HG03196 (cell line): ENCODE data around the gene VPS35L.

Source experiments
- ATAC-seq: cut with Tn5 transposase; IDR thresholded peaks from one replicate; pipeline ENCODE4 v1.9.1; 2021; ENCODE audit not compliant: unreplicated experiment

VPS35L gene

GRCh38 chr16:19589106-19589505 is 33.6 kb downstream of the VPS35L start:
- ATAC-seq: no peak

DNA sequence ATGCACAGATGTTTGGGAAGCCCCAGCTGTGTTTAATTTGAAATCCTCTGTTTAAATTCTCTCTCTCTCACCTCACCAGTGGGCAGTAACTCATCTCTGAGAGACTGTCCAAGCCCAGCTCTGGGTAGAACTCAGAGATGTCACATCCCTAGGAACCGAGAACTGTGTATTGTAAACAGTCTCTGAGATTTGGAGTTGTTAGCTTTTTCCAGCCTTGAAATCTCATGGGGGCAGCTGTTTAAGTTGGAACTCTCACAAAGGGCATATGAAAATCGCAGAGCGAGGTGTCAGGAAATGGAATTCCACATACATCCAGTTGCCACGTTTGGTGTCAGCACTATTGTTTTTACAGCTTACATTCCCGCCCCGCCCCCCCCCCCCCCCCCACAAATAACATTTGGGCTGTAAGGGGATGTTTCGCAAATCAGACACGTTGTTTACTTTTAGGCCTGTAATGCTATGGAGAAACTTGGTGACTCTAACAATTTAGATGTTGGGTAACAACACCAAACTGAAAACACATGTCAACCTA is 34.3 kb downstream of the VPS35L start:
- ATAC-seq: no peak

GRCh38 chr16:19595043-19595767 is 39.7 kb downstream of the VPS35L start:
- ATAC-seq: no peak

DNA sequence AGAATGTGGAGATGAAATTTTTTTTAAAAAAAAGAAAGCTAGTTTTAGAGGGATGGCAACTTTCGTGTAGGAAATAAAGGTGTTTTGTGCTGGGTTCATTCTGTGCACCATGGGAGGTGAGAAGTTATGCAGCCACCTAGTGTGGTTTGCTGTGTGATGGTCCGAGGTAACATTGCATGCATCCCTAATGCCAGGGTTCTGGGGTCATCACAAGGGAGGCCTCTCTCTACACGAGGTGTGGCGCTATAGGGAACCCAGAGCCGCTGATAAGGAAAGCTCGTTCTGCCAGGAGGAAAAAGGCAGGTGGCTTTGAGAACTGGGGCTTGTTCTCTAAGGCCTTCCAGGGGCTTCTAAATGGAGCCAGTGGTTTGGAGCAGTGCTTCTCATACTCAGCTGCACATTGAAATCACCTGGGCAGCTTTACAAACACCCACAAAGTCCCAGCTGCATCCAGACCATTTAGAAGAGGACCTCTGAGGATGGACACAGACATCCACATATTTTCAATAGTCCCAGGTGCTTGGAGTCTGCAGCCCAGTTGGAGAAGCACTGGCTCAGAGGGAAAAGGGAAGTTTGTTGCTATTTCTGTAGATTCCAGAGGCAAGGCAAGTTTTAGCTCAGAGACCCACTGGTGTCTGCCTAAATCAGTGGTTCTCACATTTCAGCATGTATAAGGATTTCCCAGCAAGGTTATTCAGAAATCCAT is 43.5 kb downstream of the VPS35L start:
- no peak for ATAC-seq

- ATAC-seq: no peak
Observed at GRCh38 chr16:19599968-19600716, 44.6 kb downstream of the VPS35L start.

DNA sequence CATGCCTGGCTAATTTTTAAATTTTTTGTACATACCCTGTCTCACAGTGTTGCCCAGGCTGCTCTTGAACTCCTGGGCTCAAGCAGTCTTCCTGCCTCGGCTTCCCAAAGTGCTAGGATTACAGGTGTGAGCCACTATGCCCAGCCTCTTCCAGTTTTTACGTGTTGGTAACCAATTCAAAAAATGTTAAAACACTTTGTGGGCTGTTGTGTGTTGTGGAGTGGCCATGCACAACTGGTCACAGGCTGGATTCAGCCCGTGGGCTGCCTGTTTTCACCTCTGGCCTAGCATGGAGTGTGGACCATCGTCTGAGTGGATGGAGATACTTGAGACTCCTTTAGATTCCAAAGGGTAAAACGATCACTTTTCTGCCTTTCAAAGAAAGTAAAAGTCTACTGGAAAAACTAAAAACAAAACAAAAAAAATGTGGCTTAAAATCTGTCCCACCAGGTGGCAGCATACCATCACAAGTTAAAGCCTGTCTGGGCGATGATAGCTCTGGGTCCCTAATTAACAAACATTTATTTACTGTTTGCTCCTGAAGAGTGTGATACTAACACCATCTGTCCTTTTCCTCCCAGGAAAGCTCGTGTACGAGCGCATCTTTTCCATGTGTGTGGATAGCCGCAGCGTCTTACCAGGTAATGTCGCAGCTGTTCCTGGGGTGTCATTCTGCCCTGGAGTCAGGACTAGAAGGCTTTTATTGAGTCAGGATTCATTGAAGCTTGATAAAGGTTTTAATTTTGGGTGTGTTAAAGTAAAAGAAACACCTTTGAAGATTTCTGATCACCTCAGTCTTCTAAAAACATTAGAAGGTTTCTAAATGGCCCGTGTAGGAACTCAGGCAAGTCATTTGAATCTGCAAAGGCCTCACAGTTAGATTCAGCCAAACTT is 45.8 kb downstream of the VPS35L start:
- ATAC-seq: no peak

DNA sequence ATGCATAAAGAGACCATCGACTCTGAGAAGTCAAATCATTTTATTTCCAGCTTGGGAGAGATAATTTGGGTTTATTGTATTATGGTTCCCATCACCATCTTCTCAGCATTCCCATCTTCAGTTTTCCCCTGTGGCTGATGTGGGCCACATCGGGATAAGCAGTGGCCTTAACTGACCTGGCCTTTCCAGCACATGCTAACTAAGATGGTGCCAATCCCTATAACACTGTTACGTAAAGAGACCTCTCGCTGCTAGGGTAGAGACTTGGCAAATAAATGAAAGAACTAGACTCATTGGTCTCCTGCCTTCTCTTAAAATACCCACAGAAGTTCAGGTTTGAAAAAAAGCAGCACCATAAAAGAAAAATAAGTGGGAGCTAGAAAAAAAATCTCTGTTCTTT is 49.4 kb downstream of the VPS35L start:
- ATAC-seq: no peak

DNA sequence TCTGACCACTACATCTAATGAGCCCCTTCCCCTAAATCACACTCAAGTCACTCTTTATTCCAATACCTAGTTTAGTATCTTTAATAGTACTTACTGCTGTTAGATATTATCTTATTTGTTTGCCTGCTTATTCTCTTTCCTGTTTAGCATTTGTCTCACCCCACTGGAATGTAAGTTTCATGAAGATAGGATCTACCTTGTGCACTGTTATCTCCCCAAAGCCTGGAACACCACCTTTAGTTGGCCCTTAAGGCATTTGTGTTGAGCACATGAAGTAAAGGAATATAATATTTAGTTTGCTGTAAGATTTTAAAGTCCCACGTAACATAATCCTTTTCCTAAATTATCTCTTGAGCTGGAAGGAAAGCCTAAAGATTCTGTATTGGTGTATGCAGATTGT is 50.2 kb downstream of the VPS35L start:
- ATAC-seq: no peak

- no peak for ATAC-seq
Observed at GRCh38 chr16:19607616-19608280, 52.2 kb downstream of the VPS35L start.

DNA sequence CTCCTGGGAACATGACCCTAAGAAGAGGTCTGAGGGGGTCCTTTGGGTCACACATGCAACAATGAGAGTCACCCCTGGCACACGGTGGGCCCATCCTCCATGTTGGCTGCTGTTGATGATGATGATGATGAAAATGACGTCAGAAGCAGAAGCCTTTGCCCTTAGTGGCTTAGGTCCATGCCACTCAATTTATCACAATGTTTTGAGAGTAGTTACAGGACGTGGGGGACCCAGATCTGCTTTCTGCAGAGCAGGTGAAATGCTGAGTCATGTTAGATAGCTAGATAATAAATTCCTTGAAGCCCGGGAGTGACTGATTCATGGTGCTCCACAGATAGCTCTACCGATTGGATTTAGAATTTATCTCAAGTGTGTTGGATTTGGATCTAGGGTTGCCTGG is 53.9 kb downstream of the VPS35L start:
- ATAC-seq: no peak

DNA sequence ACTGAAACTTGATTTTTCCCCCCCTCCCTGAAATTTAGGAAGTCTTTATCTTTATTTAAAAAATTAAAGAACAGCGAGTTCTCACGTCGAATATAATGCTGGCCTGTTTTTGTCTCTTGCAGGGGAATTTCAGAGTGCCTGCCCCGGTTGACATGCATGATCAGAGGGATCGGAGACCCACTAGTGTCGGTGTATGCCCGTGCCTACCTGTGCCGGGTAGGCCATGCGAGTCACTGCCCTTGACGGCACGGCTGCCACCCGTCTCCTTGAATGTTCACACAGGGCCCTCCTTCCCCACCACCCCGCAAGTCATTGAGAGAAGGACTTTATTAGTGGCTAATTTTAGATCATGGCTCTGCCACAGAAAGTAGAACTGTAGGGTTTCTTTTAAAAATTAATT is 54.7 kb downstream of the VPS35L start:
- no peak for ATAC-seq

DNA sequence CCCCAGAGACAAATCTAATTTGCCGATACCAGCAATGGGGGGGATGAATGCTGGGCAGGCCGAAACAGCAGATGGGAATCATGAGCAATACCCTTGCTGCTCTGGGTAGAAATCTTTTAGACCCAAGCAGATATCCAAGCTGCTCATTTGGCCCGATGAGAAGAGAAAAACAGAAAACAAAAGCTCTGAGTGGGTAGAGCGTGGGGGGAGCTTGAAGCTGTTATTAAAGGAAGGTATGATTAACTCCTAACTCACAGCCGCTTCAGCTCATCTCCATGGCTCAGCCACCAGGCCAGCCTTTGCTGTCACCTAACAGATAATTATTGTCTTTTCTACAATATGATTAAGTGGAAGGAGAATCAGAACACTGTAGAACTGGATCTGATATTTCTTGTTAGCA is 58.3 kb downstream of the VPS35L start:
- ATAC-seq: no peak

- ATAC-seq: no peak
Observed at GRCh38 chr16:19616241-19616640, 60.7 kb downstream of the VPS35L start.

- no peak for ATAC-seq
Observed at GRCh38 chr16:19618876-19619275, 63.4 kb downstream of the VPS35L start.

- no peak for ATAC-seq
Observed at GRCh38 chr16:19621445-19621844, 65.9 kb downstream of the VPS35L start.

DNA sequence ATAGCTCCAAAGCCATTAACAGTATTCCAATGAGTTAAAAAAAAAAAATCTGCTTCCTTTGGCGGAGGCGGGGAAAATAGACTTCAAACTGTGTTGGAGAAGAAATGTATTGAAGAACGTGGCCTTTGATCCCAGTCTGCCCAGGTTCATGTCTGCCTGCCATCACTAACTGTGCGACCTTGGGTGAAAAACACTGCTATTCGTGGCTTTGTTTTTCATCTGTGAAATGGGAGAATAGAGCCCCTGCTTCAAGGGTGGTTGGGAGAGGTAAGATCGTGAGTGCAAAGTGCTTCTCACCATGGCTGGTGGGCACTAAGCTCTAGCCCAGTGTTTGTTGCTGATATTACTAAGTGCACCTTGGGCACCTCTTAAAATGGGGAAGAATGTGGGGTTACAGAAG is 69.5 kb downstream of the VPS35L start:
- ATAC-seq: no peak

DNA sequence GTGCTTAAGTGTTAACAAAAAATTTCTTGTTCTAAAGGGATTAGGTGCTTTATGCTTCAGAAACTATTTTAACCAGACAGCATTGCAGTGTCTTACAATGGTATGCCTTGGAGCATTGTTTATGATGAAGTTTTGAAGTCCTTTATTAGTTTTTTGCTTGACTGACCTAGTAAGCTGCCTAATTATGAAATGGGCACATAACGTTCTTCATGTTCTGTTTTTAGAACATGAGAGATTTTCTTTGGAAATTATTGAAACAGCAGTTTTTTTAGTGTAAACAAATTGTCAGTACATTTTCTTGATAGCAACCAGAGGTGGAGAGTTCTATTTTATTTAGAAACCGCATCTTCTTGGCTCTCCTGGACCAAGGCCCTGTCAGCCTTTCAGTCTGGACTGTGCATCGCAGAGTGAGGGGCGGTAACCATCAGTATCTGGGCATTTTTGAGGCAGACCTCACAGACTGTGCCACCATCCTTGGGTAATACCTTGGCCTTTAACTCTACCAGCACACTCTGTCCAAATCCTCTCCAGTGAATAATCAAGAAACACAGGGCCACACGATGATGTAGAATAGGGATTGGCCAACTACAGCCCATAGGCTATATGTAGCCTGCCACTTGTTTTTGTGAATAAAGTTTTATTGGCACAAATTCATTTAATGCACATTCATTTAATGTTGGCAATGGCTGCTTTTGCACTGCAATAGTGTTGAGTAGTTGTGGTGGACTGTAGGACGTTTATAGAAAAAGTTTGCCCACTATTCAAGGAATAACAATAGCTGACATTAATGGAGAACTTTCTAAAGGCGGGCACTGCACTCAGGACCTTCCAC is 81.1 kb downstream of the VPS35L start:
- ATAC-seq: no peak

- ATAC-seq: no peak
Observed at GRCh38 chr16:19639986-19640421, 84.5 kb downstream of the VPS35L start.

- ATAC-seq: no peak
Observed at GRCh38 chr16:19642501-19642900, 87.0 kb downstream of the VPS35L start.
